Muscle of back (tissue), 11 donors: ENCODE results near the gene KLHL40. TPM values are rescaled to one million over a fixed set of nuclear protein-coding genes. Genes with fewer than 3 reads are reported as not detected.

Experiments used
- DNase-seq, 3 donors: peaks; one replicate each; pipeline versions ENCODE4 v3.0.0 to v3.0.0-alpha.2; 2013
- polyA plus RNA-seq, 10 donors: library from polyadenylated mRNA; unstranded; fragments of 120-200 nt; gene quantifications; one replicate each; pipeline ENCODE4 v1.2.1, GENCODE V29; 2013; ENCODE audit not compliant: insufficient read length in 10 of 10

Gene KLHL40
- polyA plus RNA-seq, 10 donors: 69.8 to 138 (median 122) TPM

DNA sequence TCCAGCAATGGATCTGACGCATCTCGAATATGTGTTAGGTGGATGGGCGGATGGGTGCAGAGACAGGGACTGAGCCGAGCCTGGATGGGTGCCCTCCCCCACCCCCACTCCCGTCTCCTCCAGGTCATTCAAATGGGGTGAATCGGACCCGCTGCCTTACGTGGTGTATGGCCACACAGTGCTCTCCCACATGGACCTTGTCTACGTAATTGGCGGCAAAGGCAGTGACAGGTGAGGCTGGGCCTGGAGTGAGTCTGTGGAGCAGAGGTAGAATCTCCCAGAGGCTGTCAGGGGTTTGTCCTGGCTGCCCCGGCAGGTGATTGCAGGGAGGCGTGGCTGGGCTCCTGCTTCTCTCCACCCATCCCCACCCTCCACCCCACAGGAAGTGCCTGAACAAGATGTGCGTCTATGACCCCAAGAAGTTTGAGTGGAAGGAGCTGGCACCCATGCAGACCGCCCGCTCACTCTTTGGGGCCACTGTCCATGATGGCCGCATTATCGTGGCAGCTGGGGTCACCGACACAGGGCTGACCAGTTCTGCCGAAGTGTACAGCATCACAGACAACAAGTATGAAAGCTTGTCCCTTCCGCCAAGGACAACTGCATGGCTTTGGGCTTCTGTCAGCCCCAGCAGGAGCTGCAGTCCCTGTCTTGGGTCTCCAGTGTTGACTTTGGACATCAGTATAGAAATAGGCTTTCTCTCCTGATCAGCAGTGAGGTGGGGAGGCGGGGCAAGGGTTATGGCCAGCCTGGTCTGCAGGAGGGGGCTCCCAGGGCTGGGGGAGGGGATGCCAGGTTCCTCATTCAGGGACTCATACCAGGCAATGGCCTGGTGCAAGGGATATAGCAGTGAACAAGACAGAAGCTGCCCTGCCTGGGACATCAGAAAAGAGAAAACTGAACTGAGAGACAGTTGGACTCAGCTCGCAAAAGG, 3.4 kb downstream of the KLHL40 start:
- DNase-seq: no peak

GRCh38 chr3:42689421-42690014, 4.2 kb downstream of the KLHL40 start:
- no peak for DNase-seq

DNA sequence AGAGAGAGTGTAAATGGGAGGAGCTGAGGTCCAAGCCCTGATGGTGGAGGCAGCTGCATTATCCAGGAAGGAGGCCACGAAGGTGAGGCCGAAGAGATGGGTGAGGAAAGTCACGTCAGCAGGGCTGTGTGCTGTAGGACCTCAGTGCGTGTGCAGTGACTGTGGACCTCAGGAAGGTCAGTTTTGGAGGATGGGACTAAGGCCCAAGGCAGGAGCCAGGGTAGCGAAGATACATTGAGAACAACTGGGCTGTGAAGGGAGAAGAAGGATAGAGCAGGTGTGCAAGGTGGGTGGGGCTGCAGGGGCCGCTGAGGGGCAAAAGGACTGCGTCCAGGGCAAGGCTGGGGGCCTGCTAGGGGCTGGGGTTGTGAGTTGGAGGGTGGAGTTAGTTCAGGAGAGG, 4.9 kb downstream of the KLHL40 start:
- DNase-seq: no peak

GRCh38 chr3:42690766-42691680, 5.7 kb downstream of the KLHL40 start:
- no peak for DNase-seq

DNA sequence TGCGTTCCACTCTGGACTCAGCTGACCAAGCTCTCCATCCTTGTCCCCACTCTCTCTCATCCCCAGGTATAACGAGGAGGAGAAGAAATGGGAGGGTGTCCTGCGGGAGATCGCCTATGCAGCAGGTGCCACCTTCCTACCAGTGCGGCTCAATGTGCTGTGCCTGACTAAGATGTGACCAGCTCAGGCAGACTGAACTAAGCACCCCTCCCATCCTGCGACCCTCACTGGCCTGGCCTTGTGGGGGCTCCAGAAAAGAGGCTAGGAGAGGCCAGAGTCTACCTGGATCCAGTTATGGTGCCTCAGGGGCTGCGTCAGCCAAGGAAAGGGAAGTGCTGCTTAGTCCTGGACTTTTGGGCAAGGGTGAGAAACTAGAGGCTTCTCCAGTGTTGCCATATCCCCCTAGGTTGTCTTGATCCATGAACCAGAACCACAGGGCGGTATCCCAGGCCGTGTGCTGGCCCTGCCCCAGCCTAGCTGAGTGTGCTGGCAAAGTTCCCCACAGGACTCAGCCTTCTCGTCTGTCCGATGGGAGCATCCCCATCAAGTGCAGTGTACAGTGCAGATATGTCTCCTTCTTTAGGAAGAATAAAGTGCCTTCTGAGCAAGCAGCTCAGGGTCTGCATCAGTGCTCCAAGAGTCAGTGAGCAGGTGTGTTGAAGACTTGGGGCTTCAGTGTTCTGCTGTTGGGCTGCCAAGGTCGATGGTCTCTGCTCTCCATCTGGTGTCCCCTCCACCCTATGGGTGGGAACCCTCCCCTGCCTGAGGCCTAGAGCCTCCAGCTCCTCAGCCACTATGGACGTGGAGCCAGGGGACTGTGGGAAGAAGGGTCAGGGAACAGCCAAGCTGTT, 6.7 kb downstream of the KLHL40 start:
- no peak for DNase-seq

DNA sequence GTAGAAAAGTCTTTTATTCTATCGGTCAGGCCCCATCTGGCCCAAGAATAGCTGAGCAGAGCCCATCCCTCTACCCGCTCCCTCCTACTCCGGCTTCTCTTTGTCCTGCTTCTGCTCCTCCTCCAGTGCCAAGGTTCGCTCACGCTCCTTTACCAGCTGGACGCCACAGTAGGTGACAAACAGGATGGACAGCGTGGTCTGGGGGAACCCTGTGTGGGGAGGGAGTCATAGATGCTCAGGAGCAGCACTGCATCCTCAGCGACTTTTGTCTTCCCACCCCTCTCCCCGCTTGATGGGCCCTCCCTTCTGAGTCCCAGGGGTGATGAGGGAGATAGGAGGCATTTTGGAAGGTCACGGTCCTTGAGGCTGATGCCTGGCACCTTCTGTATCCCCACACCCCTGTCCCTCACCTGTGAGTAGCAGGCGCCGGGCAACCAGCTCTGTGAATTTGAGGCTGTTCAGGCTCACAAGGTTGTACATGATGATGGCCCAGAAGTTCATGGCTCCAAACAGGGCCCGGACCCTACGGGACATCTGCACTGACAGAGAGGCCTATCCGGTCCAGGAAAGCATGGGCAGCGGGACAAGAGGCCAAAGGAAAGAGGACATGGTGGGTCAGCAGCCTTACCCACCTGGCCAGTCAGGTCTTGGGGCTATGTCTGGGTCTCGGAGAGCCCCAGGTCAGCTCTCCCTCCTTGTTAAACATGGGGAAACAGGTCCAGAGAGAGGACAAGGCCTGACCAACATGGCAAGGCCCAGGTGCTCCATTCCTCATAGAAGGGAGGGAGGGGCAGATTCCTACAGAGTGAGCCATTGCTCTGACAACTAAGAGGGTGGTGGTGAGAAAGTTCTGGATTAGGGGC, 7.6 kb downstream of the KLHL40 start:
- DNase-seq: no peak

DNA sequence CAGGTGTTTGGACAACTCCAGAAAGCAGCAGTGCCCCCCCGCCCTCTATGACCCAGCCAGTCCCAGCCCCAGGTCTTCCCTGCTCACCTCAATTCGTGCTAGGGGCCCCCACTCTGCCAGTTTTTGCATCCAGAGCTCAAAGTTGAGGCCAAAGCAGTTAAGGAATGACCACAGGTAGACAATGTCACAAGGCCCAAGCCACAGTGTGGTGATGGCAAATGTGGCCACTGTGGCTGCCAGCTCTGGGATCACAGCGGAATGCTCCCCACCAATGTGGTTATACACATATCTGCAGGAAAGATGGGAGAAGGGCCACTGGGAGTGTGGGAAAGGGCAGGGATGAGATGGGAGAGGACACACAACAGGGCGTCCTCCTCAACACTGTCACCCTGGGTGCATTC, 8.2 kb downstream of the KLHL40 start:
- no peak for DNase-seq

- no peak for DNase-seq
These were observed 9.0 kb downstream of the KLHL40 start for GRCh38 chr3:42694366-42694765.

DNA sequence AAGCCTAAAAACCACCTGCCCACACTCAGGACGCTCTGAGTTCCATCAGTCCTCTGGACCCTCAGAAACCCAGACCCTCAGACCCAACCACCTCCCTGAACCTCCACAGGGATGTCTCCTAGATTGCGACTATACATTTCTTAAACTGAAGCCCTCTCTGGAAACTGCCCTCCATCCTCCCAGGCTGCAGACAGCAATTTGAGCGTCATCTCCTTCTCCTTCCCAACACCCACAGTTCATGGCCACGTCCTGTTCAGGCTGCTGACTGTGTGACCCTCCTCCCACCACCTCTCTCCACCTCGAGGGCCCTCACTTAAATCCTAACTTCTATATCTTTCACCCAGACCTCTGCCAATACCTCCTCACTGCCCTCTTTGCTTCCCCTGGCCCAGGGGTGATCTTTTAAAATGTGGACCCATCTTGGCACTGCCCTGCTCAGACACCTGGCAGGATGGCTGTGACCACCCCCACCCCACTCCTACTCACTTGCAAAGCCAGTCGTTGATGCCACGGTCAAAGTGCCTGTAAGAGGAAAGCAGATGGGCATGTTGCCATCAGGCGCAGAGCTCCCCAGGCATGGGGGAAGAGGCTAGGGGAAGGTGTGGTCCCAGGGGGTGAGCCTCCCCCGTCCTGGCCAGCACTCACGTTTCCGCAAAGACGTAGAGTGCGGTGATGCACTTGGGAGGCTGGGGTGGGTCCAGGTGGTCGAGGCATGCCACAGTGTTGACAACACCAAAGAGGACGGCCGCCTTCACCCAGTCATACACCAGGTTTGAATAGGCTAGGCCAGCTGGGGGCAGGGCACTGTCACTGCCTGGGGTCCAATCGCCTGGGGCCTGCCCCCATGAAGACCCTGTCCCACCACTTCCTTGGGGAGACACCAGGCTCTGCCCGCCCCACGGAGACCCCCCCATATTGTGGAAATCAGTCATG, 11.3 kb downstream of the KLHL40 start:
- no peak for DNase-seq

DNA sequence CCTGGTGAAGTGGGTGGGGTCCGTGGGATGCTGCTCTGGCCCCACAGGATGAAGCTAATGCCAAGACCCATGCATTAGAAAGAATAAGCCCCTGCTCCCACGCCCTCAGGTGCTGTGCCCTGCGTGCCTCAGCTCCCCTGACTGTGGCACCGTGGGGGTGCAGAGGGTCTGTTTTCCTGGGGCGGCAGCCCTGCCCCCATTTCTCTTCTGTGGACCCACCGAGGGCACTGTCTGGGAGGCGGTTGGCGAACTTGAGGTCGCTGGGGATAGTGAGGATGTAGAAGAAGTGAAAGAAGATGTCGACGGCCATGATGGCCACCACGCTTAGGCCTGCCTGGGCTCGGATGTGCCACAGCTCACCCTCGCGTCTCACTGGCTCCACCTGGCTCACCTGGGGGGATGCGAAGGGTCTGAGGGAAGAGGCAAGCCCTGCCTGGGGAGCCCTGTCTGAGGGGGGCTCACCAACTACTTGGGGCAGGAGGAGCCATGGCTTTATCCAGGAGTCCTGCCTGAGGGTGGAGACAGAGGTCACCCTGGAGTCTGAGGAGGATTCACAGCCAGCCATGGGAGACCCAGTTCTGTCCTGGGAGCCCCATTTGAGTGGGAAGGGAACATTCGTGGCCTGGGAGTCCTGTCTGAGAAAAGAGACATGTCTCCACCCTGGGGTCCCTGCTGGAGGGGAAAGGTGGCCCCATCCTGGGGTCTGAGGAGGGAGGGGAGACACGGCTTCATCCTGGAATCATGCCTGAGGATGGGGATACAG, 12.1 kb downstream of the KLHL40 start:
- DNase-seq: no peak

DNA sequence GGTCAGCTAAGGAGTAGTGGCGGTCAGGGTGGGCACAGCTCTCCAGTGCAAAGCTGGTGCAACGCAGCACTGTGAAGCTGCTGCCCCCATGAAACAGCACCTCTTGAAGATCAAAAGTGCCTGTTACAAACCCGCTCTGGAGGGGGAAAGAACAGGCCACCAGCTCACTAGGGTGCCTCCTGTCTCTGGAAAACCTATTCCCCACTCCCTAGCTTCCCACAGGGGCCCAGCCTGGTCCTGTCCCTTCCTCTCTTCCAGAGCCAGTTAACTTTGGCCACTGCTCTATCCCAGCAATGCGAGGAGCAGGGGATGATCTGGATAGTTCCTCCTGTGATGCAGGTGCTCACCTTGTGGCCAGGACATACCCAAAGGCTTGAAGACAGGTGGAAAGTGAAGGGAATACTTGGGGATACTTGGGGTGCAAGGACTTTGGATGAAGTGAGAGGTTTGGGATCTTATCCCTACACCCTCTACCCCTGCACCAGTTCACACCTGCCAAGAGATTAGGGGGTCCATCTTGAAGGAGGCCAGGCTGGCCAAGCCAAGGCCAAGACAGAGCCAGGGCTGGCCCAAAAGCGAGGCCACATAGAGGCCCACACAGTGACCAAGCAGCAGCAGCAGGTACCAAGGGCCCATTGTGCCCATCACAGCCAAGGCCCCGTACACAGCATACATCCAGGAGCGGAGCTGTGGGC, 13.0 kb downstream of the KLHL40 start:
- no peak for DNase-seq

- DNase-seq: no peak
These were observed 13.5 kb downstream of the KLHL40 start for GRCh38 chr3:42698911-42699230.

GRCh38 chr3:42699511-42699971, 14.2 kb downstream of the KLHL40 start:
- no peak for DNase-seq

DNA sequence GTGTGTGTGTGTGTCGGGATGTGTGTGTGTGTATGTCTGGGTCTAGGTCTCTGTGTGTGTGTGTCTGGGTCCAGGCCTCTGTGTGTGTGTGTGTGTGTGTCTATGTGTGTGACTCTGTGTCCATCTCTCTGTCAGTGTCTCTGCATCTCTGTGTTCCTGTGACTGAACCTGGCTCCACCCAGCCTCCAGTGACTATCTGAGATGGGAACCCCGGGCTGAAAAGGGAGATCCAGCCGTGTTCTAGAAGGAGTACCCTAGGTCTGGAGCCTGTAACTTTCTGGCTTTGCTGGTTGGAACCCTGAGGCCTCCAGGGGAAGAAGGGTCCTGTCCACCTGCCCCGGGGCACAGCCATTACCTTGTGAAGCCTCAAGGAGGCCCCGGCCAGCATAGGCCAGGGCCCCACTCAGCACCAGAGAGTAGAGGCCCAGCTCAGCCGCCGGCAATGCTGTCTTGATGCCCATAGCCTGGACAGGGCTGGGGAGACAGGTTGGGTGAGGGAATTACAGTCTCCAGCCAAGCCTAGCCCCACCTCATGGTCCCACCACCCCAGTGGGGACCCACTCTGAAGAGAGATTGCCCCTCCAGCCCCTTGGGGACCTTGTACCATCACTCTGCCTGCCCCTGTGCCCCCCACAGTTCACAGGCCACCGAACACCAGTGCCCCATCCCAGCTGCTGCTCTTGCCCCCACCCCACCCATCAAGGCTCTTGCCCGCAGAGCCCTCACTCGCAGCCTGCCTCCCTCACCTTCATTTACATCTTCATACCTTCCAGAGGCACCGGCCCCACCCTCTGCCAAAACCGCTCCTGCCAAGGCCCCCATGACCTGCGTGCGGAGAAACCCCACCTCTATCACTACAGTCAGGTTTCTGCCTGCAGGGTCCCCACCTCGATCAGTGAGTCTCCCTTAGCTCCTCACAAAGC, 15.3 kb downstream of the KLHL40 start:
- DNase-seq: no peak

DNA sequence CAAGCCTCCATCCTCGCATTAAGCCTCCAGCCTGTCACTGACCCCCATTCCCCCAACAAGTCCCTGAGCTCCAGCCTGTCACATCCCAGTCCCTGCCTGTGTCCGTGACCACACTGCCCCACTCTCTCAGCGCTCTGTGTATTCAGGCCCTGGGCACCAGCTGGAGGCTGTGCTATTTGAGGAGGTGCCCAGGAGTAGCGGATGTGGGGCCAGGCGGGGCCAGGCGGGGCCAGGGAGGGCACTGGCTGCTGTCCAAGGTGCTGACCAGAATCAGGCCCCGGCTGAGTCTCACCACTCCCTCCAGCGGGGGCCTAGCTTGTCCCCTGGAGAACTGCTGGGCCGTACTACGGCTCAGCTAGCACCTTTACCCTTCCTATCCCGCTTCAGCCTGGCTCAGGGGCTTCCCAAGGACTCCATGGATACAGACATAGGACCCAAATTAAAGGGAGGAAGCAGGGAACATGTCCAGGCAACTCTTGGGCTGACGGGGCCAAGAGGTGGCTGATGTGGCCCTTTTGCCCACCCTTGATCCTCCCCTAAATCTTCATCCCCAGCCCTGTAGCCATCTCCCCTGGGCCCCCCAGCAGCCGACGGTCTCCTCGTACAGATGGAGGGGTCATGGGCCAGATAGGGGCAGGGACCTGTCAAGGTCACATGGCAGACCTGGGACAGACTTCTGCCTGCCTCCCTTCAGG, 16.2 kb downstream of the KLHL40 start:
- DNase-seq: peak; percentile 52 to 68 (median 58)
